Smooth muscle cell of bladder (primary cell): ENCODE measurements around the gene TMPRSS11F. TPM values are rescaled to one million over a fixed set of nuclear protein-coding genes. Genes with fewer than 3 reads are reported as not detected.

Source experiments
- total RNA-seq: library from RNA; depleted of rRNA; stranded (reverse); fragments of >200 nt; gene quantifications from 2 replicates; pipeline ENCODE4 v1.2.3, GENCODE V29; 2014

TMPRSS11F gene
- not detected in 2 replicates for total RNA-seq

GRCh38 chr4:68129793-68130192 is at the start of gene TMPRSS11F:
TMPRSS11F (minus strand) TSS chr4:68129869; CDS start chr4:68129820, 49 bp downstream.

Other genes starting within 250 kb of the TMPRSS11F start
- not detected in 2 replicates for gene TMPRSS11D, start 245.9 kb downstream of the TMPRSS11F start, total RNA-seq
- not detected in 2 replicates for gene TMPRSS11A, start 166.4 kb downstream of the TMPRSS11F start, total RNA-seq
- not detected in 2 replicates for gene TMPRSS11B, start 115.8 kb upstream of the TMPRSS11F start, total RNA-seq
- gene YTHDC1, start 220.2 kb upstream of the TMPRSS11F start, total RNA-seq = 33.3 and 40.4 TPM in 2 replicates